ENCODE measurements around the gene MYOM1. TPM values are rescaled to one million over a fixed set of nuclear protein-coding genes. Genes with fewer than 3 reads are reported as not detected.
"Not testable (repeated sequence)": the region's sequence is repeated elsewhere in the genome, so short reads cannot be mapped to it uniquely, and the experiment has no call there.

Gene MYOM1
- total RNA-seq, 2 experiments from 2014 or later = 1.0 to 1.3 TPM

- H3K36me3 Mint-ChIP-seq (ENCODE audit: low read depth) = no peaks in the 10 kb centered on the region
- POLR2A ChIA-PET = interaction anchor here (0.6 kb wide), 1 partner anchor 50 kb away, joined by 3 read pairs; no protein-coding TSS in a partner anchor
- CTCF ChIA-PET = interaction anchor here (1.0 kb wide), 1 partner anchor 41 kb away, joined by 3 read pairs; no protein-coding TSS in a partner anchor
- no peaks in the 10 kb centered on the region for H3K9me3 Mint-ChIP-seq
- TF ChIP-seq, protein P1, sequence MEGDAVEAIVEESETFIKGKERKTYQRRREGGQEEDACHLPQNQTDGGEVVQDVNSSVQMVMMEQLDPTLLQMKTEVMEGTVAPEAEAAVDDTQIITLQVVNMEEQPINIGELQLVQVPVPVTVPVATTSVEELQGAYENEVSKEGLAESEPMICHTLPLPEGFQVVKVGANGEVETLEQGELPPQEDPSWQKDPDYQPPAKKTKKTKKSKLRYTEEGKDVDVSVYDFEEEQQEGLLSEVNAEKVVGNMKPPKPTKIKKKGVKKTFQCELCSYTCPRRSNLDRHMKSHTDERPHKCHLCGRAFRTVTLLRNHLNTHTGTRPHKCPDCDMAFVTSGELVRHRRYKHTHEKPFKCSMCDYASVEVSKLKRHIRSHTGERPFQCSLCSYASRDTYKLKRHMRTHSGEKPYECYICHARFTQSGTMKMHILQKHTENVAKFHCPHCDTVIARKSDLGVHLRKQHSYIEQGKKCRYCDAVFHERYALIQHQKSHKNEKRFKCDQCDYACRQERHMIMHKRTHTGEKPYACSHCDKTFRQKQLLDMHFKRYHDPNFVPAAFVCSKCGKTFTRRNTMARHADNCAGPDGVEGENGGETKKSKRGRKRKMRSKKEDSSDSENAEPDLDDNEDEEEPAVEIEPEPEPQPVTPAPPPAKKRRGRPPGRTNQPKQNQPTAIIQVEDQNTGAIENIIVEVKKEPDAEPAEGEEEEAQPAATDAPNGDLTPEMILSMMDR (IDR thresholded peaks at IDR 0.05) = no peak
- no peak overlapping the region for H3K27ac Mint-ChIP-seq
- H3K27me3 Mint-ChIP-seq = no peaks in the 10 kb centered on the region
- ATAC-seq (no peak), DNase-seq (no peak)
- intact Hi-C loops (cut with micrococcal nuclease) = no loop called here
- peaks cover 2% of the 10 kb centered on the region for H3K4me1 Mint-ChIP-seq (ENCODE audit: low read depth)
- no peak overlapping the region for H3K4me3 Mint-ChIP-seq
Measured at GRCh38 chr18:3025544-3025943, 194.2 kb downstream of the MYOM1 start.

DNA sequence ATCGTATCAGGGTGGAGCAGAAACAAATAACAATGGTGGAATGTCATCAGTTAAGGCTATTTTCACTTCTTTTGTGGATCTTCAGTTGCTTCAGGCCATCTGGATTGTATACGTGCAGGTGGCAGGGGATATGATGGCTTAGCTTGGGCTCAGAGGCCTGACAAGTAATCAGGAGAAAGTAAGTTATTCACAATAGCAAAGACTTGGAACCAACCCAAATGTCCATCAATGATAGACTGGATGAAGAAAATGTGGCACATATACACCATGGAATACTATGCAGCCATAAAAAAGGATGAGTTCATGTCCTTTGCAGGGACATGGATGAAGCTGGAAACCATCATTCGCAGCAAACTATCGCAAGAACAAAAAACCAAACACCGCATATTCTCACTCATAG lies 196.2 kb downstream of the MYOM1 start:
- H3K4me3 Mint-ChIP-seq; H3K27me3 Mint-ChIP-seq; H3K36me3 Mint-ChIP-seq (ENCODE audit: low read depth); H3K27ac Mint-ChIP-seq; POLR2A ChIA-PET; DNase-seq; H3K4me1 Mint-ChIP-seq (ENCODE audit: low read depth); H3K9me3 Mint-ChIP-seq; ATAC-seq; intact Hi-C loops (cut with micrococcal nuclease): not testable (repeated sequence)
- CTCF ChIA-PET = interaction anchor here (1.0 to 2.6 kb wide), 2 partner anchors 29 to 105 kb away, joined by 3 to 9 read pairs; no protein-coding TSS in a partner anchor

Other genes starting within 250 kb of the MYOM1 start
- gene LPIN2, start 206.8 kb downstream of the MYOM1 start, total RNA-seq = 10 to 100 TPM; 95.5 to 95.7 TPM
- gene MYL12A, start 27.8 kb upstream of the MYOM1 start, total RNA-seq = 100 to 1,000 TPM; 405 to 423 TPM
- gene MYL12B, start 42.2 kb upstream of the MYOM1 start, total RNA-seq = 100 to 1,000 TPM; 243 to 264 TPM
- 10 to 100 TPM; 33.3 to 34.5 TPM for gene TGIF1, start 230.2 kb upstream of the MYOM1 start, total RNA-seq